Measurements from ENCODE around the gene TSHZ3.

The TSHZ3 gene

GRCh38 chr19:31372246-31372781 lies 23.1 kb upstream of the TSHZ3 start:
- no peak for DNase-seq (ENCODE audit: low spot score)
- TF ChIP-seq CTCF (IDR thresholded peaks at IDR 0.05; ENCODE audit: extremely low read depth, missing control alignments) = no peak

GRCh38 chr19:31370216-31370615 lies 21.0 kb upstream of the TSHZ3 start:
- TF ChIP-seq CTCF (IDR thresholded peaks at IDR 0.05; ENCODE audit: extremely low read depth, missing control alignments) = no peak
- DNase-seq (ENCODE audit: low spot score) = no peak

DNA sequence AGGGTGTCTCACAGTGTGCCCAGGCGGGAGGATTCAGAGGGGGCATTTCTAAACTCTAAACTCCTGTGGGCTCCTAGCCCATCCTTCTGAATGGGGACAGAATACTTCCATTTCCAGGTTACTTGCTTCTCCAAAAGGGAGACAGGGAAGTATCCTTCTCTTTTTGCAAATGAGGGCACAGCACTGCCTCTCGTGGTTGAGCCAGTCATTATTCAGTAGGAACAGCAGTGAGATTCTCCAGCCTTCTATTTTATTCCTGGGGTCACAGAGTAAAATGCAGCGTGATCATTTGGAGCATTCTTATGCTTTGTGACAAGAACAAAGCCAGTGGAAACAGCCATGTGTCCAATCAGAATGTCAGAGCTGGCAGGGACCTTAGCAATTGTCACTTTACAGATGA lies 15.7 kb upstream of the TSHZ3 start:
- no peak for TF ChIP-seq CTCF (IDR thresholded peaks at IDR 0.05; ENCODE audit: extremely low read depth, missing control alignments)
- no peak for DNase-seq (ENCODE audit: low spot score)

GRCh38 chr19:31361728-31362127 lies 12.5 kb upstream of the TSHZ3 start:
- TF ChIP-seq CTCF (IDR thresholded peaks at IDR 0.05; ENCODE audit: extremely low read depth, missing control alignments) = no peak
- no peak for DNase-seq (ENCODE audit: low spot score)

GRCh38 chr19:31357315-31357673 lies 8.1 kb upstream of the TSHZ3 start:
- DNase-seq (ENCODE audit: low spot score) = no peak

DNA sequence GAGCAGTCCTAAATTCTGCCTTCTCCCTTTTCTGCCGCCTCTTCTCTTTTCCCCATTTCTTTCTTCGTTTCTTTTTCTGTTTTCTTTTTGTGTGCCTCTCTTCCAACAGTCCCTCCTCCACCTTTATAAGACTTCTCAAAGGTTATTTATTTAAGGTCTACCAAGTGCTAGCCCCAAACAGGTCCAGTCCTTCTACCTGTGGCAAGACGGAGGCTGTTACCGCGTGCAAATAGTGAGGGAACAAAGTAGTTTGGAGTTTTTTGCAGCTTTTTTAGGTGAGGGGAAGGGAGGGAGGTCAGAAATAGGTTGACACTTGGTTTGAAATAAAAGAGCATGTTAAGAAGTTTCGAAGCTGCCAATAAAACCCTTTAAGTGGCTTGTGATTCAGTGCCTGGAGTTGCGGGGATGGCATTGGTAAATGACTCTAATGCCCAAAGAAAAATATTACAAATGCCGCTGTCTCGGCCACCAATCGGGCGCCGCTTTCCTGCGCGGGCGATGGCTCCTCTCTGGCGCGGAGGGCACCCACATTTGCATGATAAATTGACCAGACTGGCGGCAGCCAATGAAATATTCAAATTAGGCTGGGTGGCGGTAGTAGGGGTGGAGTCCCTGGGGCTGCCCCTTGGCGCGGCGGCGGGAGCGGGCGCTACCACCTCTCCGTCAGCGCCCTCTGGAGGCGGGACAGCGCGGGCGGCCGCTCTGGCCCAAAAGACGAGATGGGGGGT lies 7.5 kb upstream of the TSHZ3 start:
- no peak for DNase-seq (ENCODE audit: low spot score)
- no peak for TF ChIP-seq CTCF (IDR thresholded peaks at IDR 0.05; ENCODE audit: extremely low read depth, missing control alignments)

More at GRCh38 chr19:31357315-31357673, 8.1 kb upstream of the TSHZ3 start:
- TF ChIP-seq CTCF (IDR thresholded peaks at IDR 0.05; ENCODE audit: extremely low read depth, missing control alignments) = no peak

- TF ChIP-seq CTCF (IDR thresholded peaks at IDR 0.05; ENCODE audit: extremely low read depth, missing control alignments) = no peak
- DNase-seq (ENCODE audit: low spot score) = no peak
Measured at GRCh38 chr19:31355665-31356289, 6.5 kb upstream of the TSHZ3 start.

Data from GM20000 (cell line).